RWPE2 (cell line): Measurements from ENCODE around the gene ARHGAP10.

Source experiments
- ATAC-seq: fragments of 200-7000 bp; cut with Tn5 transposase; 3 replicates; pipeline ENCODE4 v1.9.1; 2021; ENCODE audit warnings: low read depth
- DNase-seq: peaks from one replicate; pipeline ENCODE4 v3.0.0-alpha.2; 2020; ENCODE audit warnings: low spot score
- H3K27ac ChIP-seq: fragments of 450-650 bp; 2 replicates; pipeline ENCODE4 v1.5.1; 2017; ENCODE audit warnings: mild to moderate bottlenecking; ENCODE audit not compliant: poor library complexity, severe bottlenecking
- H3K27me3 ChIP-seq: fragments of 250-450 bp; sonication (Bioruptor Pico); 2 replicates; pipeline ENCODE4 v1.5.1; 2021; ENCODE audit warnings: mild to moderate bottlenecking, moderate library complexity; ENCODE audit not compliant: insufficient read depth, poor library complexity, severe bottlenecking
- H3K36me3 ChIP-seq: fragments of 250-450 bp; sonication (Bioruptor Pico); 2 replicates; pipeline ENCODE4 v1.5.1; 2020; ENCODE audit warnings: low read depth, mild to moderate bottlenecking, moderate library complexity
- H3K4me1 ChIP-seq: fragments of 250-450 bp; sonication (Bioruptor Pico); 2 replicates; pipeline ENCODE4 v1.5.1; 2021; ENCODE audit warnings: mild to moderate bottlenecking, moderate library complexity; ENCODE audit not compliant: insufficient read depth, poor library complexity, severe bottlenecking
- H3K4me3 ChIP-seq: fragments of 250-450 bp; sonication (Bioruptor Pico); 2 replicates; pipeline ENCODE4 v1.5.1; 2021; ENCODE audit warnings: mild to moderate bottlenecking, moderate library complexity; ENCODE audit not compliant: severe bottlenecking
- H3K9me3 ChIP-seq: fragments of 250-450 bp; sonication (Bioruptor Pico); 2 replicates; pipeline ENCODE4 v1.5.1; 2021; ENCODE audit warnings: mild to moderate bottlenecking, moderate library complexity; ENCODE audit not compliant: severe bottlenecking
- CTCF ChIP-seq: fragments of 450-650 bp; IDR thresholded peaks from one replicate; pipeline ENCODE4 v1.5.1; 2017; ENCODE audit warnings: mild to moderate bottlenecking, moderate library complexity; ENCODE audit not compliant: poor library complexity, severe bottlenecking

Gene ARHGAP10

DNA sequence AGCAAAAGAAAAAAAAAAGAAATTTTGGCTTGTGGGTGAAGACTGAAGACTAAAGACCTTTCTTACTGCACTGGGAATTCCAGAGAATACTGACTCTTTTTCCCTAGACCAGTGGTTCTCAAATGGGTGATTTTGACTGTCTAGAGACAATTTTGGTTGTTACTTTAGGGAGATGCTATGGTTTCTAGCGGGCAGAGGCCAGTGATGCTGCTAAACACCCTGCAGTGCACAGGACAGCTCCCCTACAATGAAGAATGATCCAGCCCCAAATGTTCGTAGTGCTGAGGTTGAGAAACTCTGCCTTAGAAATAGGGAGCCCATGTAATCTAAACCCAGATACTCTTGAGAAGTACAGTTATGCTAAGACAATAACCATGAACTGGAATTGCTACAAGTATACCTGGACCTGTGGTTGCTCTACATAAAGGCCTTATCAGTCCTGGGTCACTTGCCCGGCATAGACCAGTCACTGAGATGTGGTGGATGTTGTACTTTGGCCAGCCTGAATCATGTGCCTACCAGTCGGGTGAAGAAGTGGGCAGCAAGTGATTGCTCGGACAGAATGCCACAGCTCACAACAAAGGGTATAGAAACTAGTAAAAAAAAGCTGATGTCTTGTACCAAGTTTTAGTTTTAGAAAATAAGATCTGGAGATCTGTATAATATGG, 16.0 kb downstream of the ARHGAP10 start:
- ATAC-seq (no peak), DNase-seq (no peak)
- no peak for TF ChIP-seq CTCF
- H3K36me3 ChIP-seq, result no peaks in the 10 kb centered on the region
- H3K9me3 ChIP-seq, result no peaks in the 10 kb centered on the region
- no peak overlapping the region for H3K27ac ChIP-seq
- no peak overlapping the region for H3K4me3 ChIP-seq
- H3K4me1 ChIP-seq, result no peaks in the 10 kb centered on the region
- H3K27me3 ChIP-seq, result no peaks in the 10 kb centered on the region

DNA sequence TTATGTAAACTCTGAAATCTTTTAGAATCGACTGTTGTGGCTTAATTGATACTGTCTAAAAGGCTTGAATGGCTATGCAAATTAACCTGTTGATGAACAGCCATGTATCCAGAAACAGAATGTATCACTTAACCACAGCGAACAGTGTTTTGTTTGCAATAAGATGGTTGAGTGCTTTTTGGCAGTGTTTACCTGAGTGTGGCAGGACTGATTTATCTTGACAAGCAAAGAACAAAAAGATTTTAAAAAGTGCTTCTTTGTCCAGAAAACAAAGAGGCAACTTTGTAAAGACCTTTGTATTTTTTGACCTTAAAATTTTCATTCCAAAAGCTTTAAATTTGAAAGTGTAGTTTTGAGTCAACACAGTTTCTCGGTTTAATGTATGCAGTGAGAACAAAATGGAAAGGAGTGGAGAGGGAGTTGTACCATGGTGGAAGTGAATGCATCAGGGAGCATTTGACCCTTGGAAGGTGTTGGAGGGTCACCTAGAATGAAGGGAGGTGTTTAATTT, 18.0 kb downstream of the ARHGAP10 start:
- ATAC-seq, result no peak
- H3K9me3 ChIP-seq, result no peaks in the 10 kb centered on the region
- no peaks in the 10 kb centered on the region for H3K36me3 ChIP-seq
- peaks cover 8% of the 10 kb centered on the region for H3K4me1 ChIP-seq
- H3K4me3 ChIP-seq, result no peak overlapping the region
- H3K27me3 ChIP-seq, result no peaks in the 10 kb centered on the region
- no peak overlapping the region for H3K27ac ChIP-seq
- no peak for DNase-seq
- TF ChIP-seq CTCF, result no peak

DNA sequence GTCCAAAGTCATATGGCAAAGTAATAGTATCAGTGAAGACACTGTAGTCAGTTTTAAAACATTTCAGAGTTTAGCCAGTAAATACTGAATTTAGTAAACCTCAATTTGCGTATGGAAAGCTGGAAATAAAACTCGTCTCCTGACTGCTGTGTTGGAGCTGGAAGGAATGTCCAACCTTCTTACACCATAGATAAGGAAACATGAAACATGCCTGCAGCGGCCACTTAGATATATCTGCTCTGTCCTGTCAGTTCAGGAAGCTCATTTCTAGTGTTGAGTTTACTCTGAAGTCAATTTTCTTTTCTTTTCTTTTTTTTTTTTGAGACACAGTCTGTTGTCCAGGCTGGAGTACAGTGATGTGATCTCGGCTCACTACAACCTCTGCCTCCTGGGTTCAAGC, 21.2 kb downstream of the ARHGAP10 start:
- no peak for TF ChIP-seq CTCF
- DNase-seq (no peak), ATAC-seq (no peak)
- Histone ChIP-seq H3K27me3 (no peaks in the 10 kb centered on the region), H3K4me3 (no peak overlapping the region), H3K9me3 (no peaks in the 10 kb centered on the region), H3K27ac (peak overlapping the region; percentile 56), H3K36me3 (no peaks in the 10 kb centered on the region), H3K4me1 (peaks cover 15% of the 10 kb centered on the region)

DNA sequence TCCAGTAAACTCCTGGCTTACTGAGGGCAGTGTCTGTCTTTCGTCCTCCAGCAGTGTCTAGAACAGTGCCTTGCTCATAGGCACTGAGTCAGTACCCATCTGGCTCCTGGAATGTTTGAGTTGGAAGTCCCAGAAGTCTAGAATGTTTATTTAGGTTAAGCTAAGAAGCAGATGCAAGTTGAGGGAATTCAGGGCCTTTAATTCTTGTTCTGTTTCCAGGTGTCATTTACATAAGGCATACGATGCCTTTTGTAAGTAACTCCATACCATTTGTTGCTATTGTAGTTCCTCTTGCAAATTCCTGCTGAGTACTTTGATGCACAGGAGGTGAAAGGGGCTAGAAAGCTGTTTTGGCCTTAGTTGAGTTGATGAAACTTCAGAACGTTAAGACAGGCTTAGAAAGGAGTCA, 22.2 kb downstream of the ARHGAP10 start:
- H3K27ac ChIP-seq, result peak overlapping the region; percentile 56
- DNase-seq (no peak), ATAC-seq (peak; percentile 98)
- no peak for TF ChIP-seq CTCF
- peaks cover 15% of the 10 kb centered on the region for H3K4me1 ChIP-seq
- H3K4me3 ChIP-seq, result no peak overlapping the region
- H3K36me3 ChIP-seq, result 0 out of 2 replicates have a peak, but pooled peaks cover 3% of the 10 kb centered on the region
- H3K9me3 ChIP-seq, result no peaks in the 10 kb centered on the region
- no peaks in the 10 kb centered on the region for H3K27me3 ChIP-seq
